Renal pelvis (tissue), 12 donors: ENCODE data around the gene TBC1D3B. TPM values are rescaled to one million over a fixed set of nuclear protein-coding genes. Genes with fewer than 3 reads are reported as not detected.
"Not testable (repeated sequence)": the region's sequence is repeated elsewhere in the genome, so short reads cannot be mapped to it uniquely, and the experiment has no call there.

Experiments
- DNase-seq: peaks from one replicate; pipeline ENCODE4 v3.0.0-alpha.2; 2013
- long read RNA-seq, 16 experiments: transcript quantifications; one replicate each; lab custom pipeline, GENCODE V29; 2026
- polyA plus RNA-seq, 3 donors: library from polyadenylated mRNA; unstranded; fragments of 120-200 nt; gene quantifications; one replicate each; pipeline ENCODE4 v1.2.1, GENCODE V29; 2013; ENCODE audit not compliant: insufficient read length in 3 of 3

Gene TBC1D3B
- polyA plus RNA-seq, result 10 to 100 TPM in 2 of 3 donors, 1 to 10 TPM in 1; 8.0 to 22.9 (median 13.6) TPM
- long read RNA-seq, donor 1, result 0 reads
- long read RNA-seq, donor 2, result 0 reads
- long read RNA-seq, donor 3, result 0 reads
- long read RNA-seq, donor 4, result 0 reads
- long read RNA-seq, donor 5, result 0 reads
- long read RNA-seq, donor 6, result 0 reads
- long read RNA-seq, donor 7, result 0 reads
- long read RNA-seq, donor 8, result 0 reads
- long read RNA-seq, donor 9, result 0 reads
- long read RNA-seq, donor 10, result 0 reads
- long read RNA-seq, donor 11, result 0 reads
- long read RNA-seq, donor 12, result 0 reads
- long read RNA-seq, donor 13, result 0 reads
- long read RNA-seq, donor 14, result 0 reads
- long read RNA-seq, donor 15, result 0 reads
- long read RNA-seq, donor 16, result 0 reads

DNA sequence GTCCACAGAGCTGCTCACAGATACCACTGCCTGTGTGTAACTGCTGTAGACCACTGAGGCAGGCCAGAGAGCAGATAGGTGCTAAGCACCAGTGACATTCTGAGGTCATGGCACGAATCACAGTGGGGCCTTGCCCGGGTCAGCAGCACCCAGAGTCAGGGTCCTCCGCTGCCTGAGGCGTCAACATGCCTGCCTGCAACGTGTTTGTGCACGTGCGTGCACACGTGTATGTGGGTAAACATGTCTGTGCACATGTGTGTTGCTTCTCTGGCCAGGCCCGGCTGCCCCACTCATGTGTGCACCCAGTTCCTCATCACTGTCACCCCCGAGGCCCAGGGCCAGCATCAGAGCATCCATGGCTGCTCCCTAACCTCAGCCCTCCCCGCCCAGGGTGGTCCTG lies at the start of gene TBC1D3B:
TSS of gene TBC1D3B (minus strand) at position 101 of the 400 bp plus-strand sequence. CDS start 1,586 bp downstream, outside the sequence.
- DNase-seq, result not testable (repeated sequence)

DNA sequence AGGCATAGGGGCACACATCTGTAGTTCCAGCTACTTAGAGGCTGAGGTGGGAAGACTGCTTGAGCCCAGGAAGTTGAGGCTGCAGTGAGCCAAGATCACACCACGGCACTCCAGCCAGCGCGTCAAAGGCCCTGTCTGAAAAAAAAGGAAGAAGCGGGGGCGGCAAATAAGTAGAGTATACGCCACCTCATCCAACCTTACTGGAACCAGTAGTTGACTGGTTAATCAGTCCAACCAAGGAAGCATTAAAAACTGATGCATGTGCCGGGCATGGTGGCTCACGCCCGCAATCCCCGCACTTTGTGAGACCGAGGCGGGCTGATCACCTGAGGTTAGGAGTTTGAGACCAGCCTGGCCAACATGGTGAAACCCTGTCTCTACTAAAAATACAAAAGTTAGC lies 46.5 kb upstream of the TBC1D3B start:
- not testable (repeated sequence) for DNase-seq

DNA sequence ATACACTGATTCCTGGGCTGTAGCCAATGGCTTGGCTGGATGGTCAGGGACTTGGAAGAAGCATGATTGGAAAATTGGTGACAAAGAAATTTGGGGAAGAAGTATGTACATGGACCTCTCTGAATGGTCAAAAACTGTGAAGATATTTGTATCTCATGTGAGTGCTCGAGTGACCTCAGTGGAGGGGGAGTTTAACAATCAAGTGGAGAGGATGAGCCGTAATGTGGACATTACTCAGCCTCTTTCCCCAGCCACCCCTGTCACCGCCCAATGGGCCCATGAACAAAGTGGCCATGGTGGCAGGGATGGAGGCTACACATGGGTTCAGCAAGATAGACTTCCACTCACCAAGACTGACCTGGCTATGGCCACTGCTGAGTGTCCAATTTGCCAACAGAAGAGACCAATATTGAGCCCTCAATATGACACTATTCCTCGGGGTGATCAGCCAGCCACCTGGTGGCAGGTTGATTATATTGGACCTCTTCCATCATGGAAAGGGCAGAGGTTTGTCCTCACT lies 45.2 kb upstream of the TBC1D3B start:
- not testable (repeated sequence) for DNase-seq

DNA sequence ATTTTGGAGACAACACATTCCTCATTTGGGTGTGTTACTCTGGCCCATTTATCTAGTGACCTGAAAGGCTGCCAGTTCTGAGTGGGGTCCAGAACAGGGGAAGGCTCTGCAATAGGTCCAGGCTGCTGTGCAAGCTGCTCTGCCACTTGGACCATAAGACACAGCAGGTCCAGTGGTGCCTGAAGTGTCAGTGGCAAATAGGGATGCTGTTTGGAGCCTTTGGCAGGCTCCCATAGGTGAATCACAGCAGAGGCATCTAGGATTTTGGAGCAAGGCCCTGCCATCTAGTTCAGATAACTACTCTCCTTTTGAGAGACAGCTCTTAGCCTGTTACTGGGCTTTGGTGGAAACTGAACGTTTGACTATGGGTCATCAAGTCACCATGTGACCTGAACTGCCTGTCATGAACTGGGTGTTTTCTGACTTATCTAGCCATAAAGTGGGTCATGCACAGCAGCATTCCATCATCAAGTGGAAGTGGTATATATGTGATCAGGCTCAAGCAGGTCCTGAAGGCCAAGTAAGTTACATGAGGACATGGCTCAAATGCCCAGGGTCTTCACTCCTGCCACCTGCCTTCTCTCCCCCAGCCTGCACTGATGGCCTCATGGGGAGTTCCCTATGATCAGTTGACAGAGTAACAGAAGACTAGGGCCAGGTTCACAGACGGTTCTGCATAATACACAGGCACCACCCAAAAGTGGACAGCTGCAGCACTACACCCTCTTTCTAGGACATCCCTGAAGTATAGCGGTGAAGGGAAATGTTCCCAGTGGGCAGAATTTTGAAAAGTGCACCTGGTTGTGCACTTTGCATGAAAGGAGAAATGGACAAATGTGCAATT lies 44.5 kb upstream of the TBC1D3B start:
- DNase-seq, result not testable (repeated sequence)

DNA sequence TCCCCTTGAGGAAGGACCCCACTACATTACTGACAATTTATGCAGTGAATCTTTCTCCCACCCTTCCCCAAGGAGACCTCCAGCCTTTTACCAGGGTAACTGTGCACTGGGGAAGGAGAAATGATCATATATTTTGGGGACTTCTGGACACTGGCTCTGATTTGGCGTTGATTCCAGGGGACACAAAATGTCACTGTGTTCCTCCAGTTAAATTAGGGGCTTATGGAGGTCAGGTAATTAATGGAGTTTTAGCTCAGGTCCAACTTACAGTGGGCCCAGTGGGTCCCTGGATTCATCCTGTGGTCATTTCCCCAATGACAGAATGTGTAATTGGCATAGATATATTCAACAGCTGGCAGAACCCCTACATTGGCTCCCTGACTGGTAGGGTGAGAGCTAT lies 43.1 kb upstream of the TBC1D3B start:
- not testable (repeated sequence) for DNase-seq

DNA sequence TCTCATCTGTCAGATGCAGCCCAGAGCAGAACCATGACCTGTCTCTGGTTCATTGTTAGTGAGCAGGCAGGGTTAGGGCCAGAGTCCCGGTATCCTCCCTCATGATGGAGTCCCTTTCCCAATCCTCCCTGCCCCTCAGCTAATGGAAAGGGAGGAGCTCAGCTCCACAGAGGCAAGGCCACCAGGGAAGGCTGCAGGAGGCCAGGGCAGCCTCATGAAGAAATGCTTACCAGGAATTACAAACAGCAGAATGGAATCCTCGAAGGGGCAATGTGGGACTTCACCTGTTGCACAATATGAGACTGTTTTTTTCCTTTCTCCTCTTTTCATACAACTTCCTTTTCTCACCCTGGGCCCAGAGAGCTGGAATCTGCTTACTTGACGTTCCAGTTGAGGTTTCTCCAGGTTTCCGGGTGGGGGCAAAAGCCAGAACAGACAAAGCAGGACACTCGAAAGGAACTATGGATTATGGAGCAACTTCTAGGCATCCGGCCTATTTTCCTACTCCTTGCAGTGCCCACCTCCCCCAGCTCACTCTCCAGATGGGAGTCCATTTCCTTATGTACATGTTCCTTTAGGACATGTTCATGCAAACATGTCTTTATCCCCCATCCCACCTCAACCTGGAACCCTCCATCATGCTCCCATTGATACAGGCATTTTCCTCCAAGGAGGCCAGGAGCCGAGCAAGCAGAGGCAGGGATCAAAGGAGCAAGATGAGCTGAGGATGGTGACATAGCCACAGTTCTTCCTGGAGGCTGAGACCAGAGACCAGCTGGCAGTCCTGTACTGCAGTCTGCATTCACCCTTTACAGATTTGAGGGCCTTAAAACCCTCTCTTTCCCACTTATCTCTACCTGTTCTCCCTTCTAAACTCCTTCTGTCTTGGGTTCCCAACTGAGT lies 39.2 kb upstream of the TBC1D3B start:
- not testable (repeated sequence) for DNase-seq

DNA sequence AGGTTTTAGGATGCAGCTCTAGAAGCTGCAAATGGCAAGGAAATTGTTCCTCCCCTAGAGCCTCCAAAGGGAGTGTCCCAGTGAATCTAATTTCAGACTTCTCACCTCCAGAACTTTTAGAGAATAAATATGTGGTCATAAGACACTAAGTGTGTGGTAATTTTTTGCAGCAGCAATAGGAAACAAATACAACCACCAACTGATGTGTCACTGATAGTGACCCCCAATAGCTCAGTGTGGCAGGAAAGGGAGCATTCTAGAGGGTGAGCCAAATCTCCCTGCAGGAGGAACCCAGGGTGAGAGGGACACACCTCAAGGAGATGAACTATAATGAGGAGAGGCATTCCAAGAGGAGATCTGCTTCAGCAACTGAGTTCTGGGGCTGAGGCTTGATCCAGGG lies 38.5 kb upstream of the TBC1D3B start:
- no peak for DNase-seq

DNA sequence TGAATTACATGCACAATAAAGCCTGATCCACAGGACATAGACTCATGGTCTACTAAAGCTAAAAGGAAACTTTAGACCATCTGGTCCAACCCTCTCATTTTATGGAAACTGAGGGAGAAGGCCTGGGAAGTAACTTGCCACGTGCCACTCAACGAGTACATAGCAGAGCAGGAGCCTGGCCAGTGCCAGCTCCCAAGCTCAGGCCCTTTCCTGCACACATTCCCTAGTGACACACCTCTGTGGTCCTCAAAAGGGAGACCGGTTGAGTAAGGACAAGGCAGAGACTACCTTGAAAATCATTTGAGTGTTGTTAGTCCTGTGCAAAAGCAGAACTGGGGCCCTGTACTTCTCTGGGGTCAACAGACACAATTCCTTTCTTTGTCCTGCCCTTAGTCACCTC lies 37.3 kb upstream of the TBC1D3B start:
- no peak for DNase-seq

DNA sequence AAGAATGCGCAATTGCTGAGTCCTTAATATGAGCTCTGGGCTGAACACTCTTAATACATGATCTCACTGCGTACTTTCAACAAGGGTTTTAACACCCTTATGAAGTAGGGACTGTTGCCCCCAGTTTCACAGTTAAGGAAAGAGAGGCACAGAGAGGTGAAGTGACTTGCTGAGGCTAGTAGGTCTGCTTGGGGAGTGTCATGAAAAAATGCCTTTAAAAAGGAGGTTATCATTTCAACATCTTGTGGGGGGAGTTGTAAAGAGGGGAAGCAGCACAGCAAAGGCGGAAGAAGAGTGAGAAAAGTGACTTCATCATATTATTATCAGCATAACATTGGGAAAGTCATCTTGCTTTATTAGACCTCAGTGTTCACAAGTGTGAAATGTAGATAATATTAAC lies 36.5 kb upstream of the TBC1D3B start:
- DNase-seq, result no peak

DNA sequence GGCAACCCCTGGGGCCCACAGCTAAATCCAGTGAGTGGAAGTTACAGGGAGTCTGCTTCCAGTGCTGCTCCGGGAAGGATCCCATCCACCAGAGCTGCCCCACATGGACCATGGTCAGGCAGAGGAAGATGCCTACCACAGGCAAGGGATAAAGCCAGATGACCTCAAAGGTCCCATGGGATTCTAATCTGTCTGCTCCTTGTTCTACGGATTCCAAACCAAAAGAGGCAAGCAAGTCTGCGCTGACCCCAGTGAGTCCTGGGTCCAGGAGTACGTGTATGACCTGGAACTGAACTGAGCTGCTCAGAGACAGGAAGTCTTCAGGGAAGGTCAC lies 35.8 kb upstream of the TBC1D3B start:
- no peak for DNase-seq

DNA sequence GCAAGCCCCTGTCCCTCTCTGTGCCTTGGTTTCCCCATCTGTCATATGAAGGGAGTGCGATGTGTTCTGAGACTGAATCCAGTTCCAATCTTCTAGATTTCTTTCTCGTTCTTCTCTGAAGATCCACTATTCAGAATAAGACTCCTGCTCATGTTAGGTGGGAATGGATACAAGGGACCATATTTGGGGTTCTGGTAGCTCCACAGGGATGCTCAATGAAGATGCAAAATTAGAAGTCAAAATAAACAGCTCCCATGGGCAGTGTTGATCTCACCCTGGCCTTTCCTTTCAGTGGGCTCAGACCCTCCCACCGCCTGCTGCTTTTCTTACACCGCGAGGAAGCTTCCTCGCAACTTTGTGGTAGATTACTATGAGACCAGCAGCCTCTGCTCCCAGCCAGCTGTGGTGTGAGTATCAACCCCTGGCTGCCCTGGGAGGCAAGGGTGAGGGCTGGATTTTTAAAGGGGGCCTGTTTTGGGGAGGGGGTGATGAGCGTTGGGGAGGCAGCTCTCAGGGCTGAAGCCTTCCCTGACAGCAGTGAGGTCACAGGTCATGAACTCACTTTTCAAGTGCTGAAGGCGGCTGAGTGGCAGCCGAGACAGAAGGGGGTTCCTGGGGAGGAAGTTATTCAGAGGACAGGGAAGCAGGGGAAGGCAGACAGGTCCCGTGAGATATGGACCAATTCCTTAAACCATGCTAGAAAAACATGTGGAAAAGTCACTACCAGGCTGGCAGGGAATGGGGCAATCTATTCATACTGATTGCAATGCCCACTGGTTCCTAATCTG lies 35.2 kb upstream of the TBC1D3B start:
- not testable (repeated sequence) for DNase-seq

DNA sequence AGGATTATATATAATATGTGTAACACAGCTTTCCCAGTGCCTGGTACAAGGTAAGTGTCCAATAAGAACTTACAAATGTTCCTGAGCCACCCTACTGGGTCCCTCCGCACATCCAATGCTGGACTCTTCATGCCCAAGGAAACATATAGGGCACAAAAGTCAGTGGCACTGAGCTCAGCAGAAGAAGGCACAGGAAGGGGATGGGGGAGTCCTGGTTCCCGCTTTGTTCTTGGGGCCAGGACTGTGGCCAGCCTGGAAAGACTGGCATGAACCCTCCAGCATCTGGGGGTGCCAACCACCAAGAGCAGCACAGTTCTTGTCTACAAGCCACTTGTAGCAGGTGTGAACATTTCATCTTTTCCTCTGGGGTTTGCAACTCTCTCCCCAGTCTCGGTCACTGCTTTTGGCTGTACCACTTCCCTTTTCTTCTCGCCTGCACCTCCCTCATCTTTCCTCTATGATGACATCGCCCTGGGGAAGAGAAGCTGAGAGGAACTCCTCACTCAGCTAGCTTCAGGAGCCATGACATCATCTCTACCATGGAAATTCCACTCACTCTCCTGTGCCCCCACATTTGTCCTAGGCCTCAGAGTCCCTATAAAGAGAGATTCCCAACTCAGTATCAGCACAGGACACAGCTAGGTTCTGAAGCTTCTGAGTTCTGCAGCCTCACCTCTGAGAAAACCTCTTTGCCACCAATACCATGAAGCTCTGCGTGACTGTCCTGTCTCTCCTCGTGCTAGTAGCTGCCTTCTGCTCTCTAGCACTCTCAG lies 34.2 kb upstream of the TBC1D3B start, which contains the start of gene CCL4L2:
TSS of gene CCL4L2 (plus strand) at position 625 of the 773 bp plus-strand sequence.
- not testable (repeated sequence) for DNase-seq

DNA sequence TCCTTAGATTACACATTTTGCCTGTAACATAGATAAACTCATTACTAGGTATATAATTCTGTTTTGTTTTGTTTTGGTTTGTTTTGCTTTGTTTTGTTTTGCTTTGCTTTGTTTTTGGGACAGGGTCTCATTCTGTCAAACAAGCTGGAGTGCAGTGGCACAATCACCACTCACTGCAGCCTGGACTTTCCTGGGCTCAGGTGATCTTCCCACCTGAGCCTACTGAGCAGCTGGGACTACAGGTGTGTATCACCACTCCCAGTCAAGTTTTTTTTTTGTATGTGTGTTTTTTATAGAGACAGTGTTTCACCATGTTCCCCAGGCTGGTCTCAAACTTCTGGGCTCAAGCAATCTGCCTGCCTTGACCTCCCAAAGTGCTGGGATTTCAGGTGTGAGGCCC lies 33.1 kb upstream of the TBC1D3B start:
- DNase-seq, result no peak

DNA sequence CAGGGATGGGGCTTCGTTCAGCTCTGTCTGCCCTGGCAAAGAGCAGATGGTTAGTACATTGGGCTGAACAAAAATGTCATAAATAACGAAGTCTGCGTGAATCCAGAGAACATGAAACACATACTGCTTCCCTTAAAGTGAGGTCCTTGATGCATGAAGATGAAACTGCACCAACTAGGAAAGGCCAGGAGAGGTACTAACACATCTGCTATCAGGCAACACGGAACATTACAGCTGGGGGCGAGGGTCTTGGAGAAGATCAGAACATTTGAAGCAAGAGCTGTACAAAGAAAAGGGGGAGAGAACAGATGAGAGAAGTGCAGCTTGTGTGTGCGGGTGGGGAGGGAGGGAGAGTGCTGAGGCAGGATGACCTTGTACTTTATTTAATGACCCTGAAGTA lies 30.9 kb upstream of the TBC1D3B start:
- DNase-seq, result not testable (repeated sequence)

DNA sequence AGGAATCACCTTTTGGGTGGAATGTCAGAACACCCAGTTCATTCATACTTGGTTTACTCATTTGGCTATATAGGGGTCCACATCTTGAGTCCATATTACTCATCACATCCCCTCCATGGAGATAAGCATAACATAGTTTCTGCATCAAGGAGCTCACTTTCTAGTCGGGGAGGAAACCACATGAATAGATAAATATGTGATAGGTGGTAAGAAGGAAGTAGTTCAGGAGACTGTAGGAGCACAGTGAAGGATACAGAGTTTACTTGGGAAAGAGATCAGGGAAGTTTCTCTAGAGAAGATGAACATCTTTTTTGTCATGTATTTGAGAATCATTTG lies 30.0 kb upstream of the TBC1D3B start:
- DNase-seq, result not testable (repeated sequence)

DNA sequence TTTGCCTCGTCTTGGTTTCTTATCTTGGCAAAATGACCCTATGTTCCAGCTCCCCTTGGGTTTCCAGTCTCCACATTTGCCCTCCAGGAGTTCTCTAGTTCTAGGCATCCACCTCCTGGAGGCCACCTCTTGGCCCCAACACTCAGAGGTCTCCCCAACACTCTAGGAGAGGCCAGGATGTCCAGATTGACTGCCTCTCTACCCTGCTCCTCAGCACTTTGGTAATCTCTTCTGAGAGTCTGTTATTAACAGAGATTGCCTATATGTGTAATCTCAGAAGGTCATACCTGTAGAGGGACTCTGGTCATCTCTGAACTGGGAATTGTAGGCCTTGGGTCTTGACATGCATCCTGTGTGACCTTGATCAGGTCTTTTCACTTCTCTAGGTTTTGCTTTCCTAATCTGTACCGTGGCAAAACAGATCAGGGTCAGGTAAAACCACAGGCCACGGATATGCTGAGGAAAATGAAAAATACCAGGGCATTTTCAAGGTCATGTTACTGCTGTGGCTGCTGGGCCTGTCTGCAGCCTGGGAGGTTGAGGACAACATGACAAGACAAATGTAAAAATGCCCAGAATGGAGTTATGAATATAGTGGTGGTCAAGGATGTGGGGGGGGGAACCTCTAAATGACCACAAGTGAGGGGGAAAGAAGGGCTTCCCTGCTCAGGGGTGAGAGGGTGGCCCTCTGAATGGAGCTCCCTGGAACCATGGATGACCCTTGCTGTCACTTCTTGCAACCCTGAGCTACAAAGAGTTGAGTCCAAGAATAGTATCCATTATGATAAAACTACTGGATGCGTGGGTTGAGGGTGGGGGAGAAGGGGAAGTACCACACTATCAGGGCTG lies 29.4 kb upstream of the TBC1D3B start:
- DNase-seq, result no peak

DNA sequence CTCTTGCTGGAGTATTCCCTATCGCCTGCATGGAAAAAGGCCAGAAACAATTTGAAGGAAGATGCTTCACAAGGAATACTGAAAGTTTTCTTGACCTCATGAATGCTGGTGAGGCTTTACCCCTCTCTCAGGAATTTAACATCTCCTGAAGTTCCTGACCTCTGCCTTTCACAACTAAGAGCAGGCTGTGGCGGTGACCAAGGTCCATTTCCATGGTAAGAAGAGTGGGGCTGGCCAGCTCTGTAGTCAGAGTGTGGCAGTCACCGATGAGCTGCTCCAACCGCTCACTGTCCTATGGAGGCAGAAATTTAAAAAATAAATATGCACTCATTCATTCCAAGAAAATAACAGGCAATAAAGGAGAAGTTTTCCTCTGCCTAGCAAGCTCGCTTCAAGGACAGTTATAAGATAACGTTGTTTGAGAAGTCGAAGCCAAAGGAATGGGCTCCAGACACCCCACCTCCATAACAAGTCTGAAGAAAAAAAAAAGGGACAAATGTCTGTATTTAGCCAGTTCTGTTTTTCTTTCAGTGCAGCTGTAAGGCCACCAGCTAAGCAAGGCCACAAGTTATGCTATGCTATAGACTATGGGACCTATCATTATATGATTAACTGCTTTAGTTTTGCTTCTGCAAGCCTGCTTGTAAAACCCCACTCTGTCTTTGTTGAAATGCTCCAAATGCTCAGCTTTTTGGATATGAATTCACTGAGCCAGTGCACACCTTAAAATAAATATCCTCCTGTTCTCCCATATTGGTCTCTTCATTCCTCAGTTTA lies 28.5 kb upstream of the TBC1D3B start:
- DNase-seq, result no peak

DNA sequence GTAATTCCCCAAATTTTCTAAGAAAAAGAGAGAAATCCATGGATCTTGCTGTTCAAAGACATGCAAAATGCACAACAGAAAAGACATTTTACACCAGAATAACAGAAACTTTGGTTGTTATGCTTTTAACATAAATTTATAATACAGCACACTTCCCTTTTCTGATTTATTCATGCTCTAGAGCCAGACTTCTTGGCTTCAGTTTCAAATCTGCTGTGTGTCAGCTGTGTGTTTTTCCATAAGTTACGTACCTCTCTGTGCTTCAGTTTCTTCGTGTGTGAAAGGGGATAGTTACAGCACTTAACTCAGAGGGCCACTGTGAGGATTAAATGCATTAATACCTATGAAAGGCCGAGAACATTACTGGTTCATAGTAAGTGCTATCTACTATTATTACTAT lies 26.9 kb upstream of the TBC1D3B start:
- no peak for DNase-seq
